DMS53 treated with DMSO at 0.1 percent for 48 hours (cell line): ENCODE data around the gene AKT3.

Experiments
- DNase-seq: peaks from one replicate; lab custom pipeline; 2025; ENCODE audit not compliant: unreplicated experiment; lab: John Stamatoyannopoulos, UW

Gene AKT3

DNA sequence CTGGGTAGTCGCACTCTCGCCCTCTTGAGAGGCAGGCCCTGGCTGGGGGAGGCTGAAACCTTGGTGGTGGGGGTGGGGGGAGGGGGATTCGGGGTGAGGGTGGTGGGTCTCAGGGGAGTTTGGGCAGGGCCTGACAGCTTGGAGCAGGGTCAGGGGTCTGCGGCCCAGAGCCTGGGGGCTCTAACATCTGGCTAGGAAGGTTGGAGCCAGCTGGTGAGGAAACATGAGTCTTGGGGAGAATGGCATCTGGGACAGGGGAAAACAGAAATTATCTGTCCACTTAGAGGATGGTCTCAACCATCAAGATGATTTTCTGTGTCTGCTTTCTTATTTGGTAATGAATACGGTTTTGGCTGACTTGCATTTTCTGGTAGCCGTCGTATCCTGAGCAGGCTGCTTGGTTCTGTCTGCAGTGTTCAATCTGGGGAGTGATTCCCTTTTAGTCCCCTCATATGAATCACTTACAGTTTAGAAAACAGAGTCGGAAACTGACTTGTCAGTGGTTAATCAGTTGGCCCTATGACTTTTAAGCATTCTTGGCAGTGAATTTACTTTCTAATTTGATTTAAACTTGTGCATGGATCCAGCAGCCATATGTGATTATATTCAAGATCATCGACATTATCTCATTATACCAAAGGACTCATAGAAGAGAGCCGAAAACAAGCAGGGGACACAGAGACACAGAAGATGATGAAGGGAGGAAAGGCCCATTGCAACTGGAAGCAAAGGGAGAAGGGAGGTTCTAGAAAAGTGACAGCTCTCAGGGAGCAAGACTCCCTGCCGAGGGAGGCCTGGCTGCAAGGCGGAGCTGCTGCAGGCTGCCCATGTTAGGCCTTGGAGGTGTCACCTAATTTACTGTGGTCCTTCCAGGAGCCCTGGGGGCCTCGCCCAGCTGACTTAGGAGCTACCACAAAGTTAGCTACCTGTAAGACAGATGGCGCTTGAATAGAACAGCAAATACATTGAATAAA, 356.6 kb downstream of the AKT3 start:
- no peak for DNase-seq

DNA sequence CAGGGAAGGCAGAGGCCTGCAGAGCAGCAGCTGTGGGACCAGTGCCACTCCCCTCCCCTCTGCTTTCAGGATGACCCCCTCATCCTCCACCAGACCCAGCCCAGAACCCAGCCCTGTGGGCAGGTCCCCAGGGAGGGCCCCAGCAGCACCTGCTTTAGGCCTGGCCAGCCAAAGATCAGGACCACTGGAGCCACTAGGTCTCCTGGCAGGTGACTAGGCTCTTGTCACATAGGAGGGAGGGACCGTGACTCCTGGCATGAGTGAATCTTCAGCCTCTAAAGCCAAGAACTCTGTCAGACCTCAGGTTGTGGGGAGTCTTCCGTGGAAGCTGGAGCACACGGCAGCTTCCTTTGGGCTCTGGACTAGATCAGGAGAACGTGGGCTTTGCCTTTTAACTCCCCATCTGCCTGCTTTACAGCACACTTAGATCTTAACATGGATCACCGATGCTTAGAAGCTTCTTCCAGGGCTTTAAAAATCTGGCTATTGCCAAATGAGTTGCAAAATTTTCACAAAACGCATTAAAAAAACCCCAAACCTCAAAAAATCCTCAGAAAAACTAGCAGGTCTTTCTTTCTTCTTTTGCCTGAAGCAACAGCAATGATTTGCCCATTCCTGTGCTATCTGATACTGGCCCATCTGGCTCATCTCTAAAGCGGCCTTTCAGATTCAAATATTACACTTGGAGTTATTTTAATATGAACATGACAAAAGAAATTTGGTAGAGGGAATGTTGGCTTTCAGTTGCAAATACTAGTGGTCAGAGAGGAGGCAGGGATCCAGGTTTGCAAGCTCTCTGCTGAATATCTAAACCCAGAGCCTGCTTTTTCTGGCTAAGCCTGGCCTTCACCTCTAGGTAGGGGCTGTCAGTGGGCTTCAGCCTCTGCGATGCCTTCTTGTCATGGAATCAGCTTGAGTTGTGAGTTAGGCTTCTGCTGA, 359.0 kb downstream of the AKT3 start:
- DNase-seq = no peak

DNA sequence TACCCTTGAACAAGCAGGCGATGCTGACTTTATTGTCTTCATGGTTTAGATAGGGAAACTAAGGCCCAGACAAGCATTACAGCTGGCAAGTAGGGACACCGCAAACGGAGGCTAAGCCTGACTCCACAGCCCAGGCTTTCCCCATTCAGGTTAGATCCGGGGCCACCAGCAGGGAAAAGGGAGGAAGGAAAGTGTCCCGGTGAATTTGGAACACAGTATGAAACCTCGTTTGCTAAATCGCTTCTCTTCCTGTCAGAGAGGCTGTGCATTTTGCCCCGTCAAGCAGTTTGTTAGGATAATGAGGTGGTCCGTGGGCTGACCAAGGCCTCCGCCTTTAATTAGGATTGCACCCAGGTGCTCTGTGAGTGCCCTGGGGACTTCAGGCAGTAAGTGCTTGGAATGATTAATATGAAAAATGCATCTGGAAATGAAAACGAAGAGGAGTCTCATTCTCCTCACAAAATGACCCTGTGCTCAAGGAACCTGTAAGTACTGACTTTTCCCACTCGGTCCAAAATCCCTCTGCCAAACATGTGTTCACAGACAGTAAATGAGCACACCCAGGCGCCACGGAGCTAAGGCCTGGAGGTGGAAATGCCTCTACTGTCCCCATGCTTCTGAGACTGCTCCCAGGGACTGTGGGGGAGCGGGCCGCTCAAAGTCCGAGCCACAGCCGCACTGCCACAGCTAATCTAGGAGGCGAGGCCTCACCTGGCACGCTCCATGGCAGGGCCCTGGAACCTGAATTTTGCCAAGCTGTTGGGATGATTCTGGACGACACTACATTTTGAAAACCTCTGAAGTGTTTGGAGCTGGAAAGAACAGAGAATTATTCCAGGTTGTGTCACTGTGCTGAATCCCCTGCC, 360.1 kb downstream of the AKT3 start:
- no peak for DNase-seq

DNA sequence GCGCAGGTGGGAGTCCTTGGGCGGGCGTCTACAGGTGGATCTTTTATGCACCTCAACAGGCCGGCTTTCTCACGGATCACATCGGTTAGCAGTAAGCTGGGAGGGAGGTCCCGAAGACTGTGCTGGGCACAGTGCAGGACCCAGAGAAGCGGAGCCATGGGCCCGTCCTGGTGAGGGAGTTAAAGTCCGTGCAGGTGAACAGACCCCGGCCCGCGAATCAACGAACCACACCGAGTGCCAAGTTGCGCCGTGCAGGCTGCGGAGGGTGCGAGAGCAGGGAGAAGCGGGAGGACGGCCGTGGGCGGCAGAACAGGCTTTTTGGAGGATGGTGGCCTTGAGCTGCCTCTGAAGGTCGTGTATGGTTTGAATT, 360.9 kb downstream of the AKT3 start:
- no peak for DNase-seq

DNA sequence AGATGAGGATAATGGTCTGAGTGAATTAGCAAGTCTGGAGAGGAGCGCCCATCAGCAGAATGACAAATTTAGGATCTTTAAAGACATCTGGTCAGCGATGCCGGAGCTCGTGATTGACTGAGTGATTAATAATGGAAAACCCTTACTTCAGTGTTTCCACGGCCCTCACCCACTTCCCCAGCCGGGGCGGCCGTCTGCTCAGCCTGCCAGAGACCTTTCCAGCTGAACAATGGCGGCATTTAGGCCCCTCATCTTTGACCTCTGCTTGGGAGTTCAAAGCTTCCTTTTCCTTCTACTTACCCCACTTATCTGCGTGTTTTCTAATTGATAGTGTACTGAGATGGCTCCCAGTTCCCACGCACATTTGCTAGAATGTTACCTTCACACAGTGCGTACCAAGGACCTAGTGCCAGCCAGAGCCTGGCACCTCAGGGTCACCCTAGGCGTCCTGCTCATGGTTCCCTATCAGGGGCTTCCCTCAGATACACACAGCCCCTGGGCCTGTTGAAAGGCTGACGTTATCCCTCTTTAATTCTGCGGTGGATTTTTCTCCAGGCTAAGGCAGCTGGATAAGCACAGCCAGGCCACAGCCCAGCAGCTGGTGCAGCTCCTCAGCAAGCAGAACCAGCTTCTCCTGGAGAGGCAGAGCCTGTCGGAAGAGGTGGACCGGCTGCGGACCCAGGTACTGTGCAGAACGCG, 361.4 kb downstream of the AKT3 start:
- no peak for DNase-seq

DNA sequence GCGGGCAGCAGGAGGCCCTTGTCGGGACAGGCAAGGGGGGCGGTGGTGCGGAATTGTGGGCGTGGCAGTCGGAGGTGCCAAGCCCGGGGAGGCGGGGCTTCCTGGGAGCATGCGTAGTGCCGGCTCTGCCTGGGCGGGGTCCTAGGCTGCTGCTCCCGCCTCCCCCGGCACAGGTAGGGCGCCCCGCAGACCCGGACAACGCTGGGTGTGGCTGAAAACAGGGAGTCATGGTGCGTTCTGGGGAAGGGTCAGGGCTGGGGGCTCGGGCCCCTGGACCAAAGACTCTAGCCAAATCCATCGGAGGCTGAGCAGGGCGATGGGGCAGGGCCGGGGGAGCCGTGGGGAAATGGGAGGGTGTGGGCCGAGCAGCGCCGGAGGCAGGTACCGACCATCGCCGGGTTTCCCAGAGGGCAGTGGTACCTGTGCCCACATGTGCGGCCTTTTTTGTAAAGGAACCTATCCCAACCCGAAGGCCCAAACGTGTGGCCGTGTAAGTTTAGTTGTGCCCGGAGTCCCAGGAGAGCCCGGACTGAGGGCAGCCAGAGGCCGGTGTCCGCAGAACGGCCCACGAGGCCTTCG, 362.3 kb downstream of the AKT3 start:
- no peak for DNase-seq

DNA sequence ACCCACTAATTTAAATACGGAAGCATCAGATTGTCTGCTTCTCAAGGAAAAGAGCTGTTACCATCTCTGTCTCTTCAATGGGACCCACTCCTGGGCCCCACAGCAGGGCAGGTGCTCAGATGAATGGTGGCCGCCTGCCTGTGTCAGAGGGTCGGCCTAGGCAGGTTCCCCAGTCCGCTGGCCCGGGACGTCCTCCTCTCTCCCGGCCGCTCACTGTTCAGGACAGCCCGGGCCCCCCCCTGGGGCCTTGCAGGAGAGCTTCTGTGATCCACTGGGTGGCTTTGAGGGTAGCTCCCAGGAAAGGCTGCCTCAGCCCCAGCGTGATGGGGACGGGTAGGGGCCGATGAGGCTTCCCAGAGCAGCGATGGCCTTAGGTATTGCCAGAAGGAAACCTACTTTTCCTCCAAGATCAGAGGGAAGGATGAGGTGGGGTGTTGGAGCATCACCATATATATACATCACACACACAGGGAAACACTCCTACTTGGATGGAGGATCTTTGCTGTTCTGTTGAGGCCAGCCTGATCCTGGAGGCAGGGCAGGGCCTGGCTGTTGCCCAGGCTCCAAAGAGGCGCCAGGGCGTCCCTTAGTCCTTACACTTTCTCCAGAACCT, 362.9 kb downstream of the AKT3 start:
- no peak for DNase-seq

DNA sequence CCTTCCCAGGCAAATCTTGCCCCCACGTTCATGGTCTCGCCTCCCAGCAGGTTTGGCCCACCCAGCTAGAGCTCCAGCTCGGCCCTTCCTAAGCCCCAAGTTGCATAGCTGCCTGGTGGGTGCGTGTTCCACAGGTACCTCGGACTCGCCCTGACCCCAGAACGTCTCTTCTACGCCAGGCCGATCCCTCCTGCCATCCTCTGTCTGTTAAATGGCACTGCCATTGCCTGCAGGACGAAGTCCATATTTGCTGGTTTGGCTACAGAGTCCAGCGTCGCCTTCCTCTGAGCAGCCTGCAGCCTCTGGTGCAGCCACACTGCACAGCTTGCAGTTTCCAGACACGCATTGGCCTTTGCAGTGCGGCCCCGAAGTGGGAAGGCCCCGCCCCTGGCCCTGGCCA, 366.1 kb downstream of the AKT3 start:
- no peak for DNase-seq

DNA sequence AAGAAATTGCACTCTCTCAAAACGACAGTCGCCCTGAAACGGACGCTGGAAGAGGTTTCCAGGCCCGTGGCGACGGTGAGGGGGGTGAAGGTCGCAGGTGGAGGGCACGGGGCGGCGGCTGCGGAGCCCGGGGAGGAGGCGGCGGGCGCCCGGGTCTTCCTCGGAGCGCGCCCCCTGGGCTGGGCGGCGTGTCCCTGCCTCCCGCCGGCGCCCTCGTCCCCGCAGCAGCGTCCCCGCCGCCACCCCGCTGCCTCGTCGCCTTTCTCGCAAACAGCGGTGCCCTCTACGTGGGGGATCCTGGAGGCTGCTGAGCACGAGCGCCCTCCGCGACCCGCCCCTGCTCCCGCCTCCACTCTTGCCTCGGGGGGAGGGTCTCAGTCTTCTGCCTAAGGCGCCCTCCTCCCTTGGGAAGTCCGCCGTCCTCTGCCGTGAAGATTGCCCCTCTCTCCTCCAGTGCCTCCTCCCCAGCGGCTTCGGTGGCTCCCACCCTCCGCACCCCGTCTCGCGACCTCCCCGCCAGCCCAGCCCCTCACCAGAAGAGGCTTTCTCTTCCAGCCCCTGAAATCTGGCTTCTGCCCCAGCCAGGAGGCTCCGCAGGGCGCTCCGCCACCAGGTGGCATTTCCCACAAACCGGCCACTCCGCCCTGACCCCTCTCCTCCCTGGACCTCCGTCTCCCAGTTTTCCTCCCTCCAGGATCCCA, 366.8 kb downstream of the AKT3 start:
- no peak for DNase-seq

DNA sequence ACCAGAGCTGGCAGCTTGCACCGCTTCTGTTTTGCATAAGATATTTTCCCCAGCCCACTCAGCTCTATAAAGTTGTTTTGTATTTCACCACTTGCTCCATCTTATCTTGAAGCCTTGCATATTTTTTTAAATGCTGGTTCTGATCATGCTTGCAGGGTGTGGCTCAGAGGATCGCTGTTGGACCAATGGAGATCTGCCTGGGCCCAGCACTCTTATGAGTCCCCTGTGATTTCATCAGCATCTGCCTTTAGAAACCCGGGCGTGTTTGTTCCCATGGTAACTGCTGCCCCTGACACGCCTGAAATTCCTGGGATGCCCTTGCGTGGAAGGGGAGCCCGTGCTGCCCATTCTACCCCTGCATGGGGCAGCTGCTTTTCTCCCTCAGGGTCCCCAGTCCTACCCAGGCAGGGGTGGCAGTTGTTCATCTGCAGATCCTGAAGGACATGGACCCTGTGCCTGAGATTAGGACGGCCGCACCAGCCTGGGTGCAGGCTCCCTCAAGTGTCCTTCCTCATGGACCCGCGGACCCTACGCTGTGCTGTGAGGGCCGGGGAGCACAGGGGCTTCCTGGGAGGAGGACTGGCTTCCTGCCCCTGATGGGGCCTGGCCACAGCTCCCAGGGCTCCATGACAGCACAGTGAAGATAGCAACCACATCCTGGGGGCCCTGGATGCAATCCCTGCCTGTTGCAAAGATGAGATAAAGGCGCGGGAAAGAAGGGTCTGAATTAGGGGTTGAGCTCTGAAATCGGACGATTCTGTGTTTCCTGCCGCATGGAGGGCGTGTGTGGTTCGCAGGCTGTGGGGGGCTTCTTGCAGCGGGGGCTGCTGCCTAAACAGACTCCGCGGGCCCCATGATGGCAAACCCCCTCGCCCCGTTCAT, 367.7 kb downstream of the AKT3 start:
- DNase-seq = no peak

DNA sequence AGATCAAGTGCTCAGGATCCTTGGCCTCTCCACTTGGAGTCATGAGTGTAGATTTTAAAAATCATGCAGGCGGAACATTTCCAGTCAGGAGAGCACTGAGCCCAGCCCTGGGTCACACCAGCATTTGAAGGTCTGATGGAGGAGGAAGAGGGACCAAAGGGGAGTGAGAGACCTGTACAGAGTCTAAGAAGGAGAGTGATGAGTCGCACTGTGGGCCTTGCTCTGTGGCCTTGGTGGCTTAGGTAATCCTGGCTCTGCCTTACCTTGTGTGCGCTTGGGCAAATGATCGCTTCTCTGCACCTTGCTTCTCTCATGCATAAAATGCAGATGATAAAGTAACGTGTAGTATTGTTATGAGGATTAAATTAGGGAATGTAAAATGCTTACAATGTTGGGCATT, 368.9 kb downstream of the AKT3 start:
- DNase-seq = no peak

DNA sequence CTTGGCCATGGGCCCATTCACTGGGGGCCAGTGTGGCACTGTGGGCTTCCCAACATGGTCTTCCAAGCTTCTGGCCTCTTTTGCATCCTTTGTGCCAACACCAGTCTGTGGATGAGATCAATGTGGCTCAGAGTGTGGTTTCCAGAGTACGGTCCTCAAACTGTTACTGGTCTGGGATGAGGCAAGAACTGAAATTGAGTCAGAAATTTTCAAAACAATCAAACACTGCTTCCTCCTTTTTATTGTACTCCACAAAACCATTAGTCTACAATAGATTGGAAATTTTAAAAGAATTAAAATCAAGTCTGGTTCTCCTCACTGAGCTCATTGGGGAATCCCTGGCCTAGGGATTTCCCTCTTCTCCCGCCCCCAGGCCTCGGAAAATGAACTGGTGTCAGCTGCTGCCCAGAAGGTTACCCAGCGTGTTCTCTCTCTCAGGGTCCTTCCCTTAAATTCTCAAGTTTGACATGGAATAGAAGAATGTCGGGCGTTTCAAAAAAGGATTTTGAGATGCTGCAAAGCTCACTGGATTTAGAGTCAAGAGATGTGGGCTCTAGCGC, 372.2 kb downstream of the AKT3 start:
- no peak for DNase-seq

DNA sequence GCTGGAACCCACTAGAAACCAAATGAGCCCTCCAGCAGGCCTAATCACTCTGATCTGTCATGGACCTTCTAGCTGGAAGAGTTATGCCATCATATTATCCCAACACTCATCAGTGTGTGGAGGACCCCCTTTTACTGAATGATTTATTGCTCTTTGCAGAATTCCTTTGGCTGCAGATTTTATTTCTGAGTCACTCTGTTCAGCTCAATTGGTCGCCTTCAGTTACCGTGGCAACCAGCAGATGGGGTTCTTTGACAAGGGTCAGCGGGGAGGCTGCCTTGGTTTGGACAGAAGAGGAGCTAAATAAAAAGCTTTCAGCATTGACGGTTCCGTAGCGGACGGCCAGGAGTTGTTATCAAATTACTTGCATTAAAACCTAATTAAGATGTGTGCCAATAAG, 374.1 kb downstream of the AKT3 start:
- no peak for DNase-seq

DNA sequence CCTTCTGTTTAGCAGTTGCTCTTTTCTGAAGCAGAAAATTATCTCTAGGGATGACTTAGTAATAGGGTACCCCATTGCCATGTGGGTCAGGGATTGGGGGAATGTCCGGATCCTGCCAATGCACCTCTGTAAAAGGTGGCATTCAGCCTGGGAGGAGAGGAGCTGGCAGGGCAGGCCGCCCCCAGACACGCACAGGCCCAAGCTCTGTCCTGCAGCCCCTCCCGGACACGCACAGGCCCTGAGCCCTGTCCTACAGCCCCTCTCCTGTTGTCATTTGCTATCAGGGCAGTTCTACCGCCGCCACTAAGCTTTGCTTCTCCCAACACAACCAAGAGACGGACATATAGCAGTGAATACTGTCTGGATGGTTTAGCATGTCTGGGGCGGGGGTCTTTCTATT, 375.1 kb downstream of the AKT3 start:
- no peak for DNase-seq

DNA sequence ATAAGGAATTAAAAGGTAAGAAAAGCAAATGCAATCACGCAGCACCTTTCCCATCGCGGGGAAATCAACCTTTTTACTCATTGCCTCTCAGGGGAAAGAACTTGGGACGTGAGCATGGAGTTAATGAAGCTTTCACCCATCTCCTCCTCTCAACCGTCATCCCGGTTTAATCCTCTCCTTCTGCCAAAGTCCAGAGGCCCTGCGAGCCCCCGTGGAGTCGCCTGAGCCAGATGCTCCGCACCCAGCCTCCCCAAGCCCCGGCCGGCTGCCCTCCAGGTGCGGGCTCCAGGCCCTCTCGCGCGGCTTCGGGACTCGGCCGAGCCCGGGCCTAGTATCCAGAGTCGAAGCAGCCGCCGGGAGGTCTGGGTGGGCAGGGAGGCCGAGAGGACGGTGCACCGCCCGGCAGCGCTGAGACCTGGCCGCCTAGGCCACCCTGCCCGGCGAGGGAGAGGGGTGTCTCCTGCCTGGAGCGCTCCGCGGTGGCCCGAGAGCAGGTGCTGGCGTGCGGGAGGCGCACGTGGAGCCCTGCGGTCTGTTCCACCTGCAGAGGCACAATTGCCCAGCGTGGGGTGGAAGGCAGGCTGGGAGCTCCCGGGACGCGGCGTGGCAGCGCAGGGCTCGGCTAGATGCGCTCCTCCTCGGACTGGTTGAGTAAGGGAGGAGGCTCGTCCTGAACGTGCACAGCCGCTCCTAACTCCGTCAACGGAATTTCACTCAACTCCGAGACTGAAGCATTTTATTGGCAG, 375.7 kb downstream of the AKT3 start:
- DNase-seq = no peak

DNA sequence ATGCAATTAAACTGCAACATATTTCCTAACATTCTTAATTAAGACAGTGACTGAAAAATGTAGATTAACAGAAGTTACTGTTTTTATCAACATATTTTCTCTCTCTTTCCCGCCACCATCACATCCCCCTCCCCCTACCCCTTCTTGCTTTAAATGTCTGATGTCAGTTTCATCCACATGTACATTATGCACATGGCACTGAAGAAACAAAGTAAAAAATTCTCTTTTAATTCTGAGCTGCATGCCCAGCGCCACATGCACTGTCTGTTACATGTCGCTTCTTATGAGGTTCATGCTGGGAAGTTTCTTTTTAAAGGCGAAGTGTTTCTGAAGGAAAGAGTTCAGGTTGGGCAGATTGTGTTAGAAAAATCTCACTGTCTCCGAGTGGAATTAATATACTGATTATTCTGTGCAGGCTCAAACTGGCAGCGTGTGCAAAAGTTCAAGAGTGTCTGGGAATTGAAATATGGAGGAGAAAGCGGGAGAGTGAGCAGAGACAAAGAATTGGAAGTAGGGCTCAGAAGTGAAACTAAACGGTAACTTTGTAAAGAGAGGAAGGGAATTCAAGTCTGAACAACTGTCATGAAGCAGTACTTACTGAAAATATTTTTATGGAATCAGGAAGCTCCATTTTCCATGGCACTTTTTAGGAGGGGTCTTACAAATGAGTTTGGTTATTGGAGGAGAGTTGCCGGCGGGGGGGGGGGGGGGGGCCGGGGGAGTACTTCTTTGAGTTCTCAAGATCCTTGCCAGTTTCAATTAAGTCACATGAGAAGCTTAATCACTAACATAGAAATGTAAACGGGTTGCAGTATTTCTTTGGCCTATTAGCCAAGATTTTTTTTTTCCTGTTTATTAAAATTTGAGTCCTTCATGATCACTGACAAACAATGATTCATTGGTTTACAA, 376.6 kb downstream of the AKT3 start:
- no peak for DNase-seq
